GM18502 (cell line): ENCODE data around the gene OVAAL.

Source experiments
- ATAC-seq: cut with Tn5 transposase; IDR thresholded peaks from one replicate; pipeline ENCODE4 v1.9.1; 2021; ENCODE audit warnings: mild to moderate bottlenecking; ENCODE audit not compliant: unreplicated experiment, poor library complexity

Gene OVAAL

GRCh38 chr1:180601512-180601911 lies 42.7 kb downstream of the OVAAL start:
- no peak for ATAC-seq

- no peak for ATAC-seq
Measured at GRCh38 chr1:180603223-180603849, 44.6 kb downstream of the OVAAL start.

GRCh38 chr1:180603850-180604226 lies 45.1 kb downstream of the OVAAL start:
- ATAC-seq, result no peak

- ATAC-seq, result no peak
Measured at GRCh38 chr1:180606155-180606554, 47.4 kb downstream of the OVAAL start.

DNA sequence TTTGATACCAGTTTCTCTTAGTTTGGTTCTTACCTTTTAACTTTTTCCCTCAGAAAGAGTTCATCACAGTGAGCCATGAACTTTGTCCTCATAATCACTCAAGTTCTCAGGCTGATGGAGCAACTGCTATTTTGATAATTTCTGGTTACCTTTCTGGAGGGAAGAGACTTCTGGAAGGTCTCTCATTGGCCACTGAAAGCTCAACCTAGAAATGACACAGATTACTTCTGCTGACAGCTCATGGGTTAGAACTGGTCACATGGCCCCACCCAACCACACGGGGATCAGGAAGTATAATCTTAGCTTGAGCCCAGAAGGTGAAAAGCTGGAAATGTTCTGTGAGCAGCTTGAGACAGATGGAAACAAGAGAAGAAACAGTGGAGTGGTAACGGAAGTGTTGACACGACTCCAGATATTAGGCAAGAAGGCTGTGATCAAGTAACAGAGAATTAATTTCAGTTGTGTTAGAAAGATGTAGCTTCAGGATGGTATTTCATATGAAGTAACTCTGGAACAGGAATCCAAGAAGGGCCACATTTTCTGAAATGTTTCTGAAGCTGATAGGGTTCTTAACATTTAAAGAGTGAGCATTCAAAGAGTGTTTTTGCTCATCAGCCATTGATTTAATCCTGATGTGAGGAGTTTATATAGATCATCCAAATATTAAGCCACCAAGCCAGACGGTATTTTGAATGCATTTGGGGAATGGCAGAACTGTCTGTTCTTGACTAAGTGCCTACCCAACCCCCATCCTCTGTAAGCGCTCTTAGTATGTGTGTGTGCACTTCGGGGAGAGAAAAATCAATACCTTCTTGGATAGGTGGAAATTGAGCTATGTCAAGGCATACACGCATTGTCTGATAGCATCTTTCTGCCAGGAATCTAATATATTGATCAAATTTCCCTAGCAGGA lies 51.1 kb downstream of the OVAAL start:
- ATAC-seq, result no peak

GRCh38 chr1:180610556-180611015 lies 51.8 kb downstream of the OVAAL start:
- ATAC-seq, result no peak

GRCh38 chr1:180611016-180611930 lies 52.5 kb downstream of the OVAAL start:
- no peak for ATAC-seq

GRCh38 chr1:180612632-180613031 lies 53.9 kb downstream of the OVAAL start:
- ATAC-seq, result no peak

GRCh38 chr1:180614730-180615129 lies 56.0 kb downstream of the OVAAL start:
- no peak for ATAC-seq

DNA sequence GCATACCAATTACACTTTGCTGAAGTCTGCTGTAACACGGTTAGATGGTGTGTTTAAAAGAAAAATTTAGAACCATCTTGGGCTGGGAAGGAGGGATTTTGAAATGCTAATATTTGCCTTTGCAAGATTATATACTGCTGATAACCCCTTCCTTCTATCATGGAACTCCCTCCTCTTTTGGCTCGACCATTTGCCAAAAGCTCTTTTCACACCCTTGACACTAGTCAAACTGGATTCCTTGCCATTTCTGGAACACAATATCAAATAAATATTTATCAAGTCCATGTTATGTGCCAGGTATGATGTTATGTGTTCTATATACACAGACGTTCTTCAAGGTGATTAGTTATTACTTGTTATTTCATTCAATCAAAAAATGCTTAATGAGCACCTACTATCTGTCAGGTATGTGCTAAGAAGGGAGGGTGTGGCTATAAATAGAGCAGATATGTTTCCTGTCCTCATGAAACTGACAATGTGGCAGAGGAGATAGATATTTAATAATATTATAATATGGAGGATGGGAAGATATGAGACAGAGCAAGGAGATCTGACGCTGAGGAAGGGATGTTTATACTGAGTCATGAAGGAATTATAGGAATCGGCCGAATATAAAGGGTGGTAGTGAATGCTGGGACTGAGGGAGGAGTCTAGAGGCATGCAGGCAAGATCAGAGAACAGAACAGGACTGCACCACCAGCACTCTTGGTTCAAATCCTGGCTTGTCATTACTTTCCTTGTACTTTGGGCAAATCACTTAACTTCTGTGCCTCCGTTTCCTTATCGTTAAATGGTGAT lies 56.9 kb downstream of the OVAAL start:
- ATAC-seq, result no peak
